Sciatic nerve (tissue), 2 donors: ENCODE results near the gene ADGRA1. TPM values are rescaled to one million over a fixed set of nuclear protein-coding genes. Genes with fewer than 3 reads are reported as not detected.
"Not testable (repeated sequence)": the region's sequence is repeated elsewhere in the genome, so short reads cannot be mapped to it uniquely, and the experiment has no call there.

Experiments used
- ATAC-seq: fragments of 200-7000 bp; cut with Tn5 transposase; one replicate; pipeline ENCODE4 v1.9.1; 2020; ENCODE audit warnings: mild to moderate bottlenecking, moderate library complexity
- DNase-seq: peaks from one replicate; pipeline ENCODE4 v3.0.0-alpha.2; 2020; ENCODE audit warnings: low spot score
- intact Hi-C: fragments of 100-400 bp; cut with DNase I; formaldehyde crosslinking; loops from one replicate; pipeline ENCODE4 v1.14.2; 2022
- total RNA-seq: library from RNA; stranded (reverse); fragmentation: NEBNext Ultra II Directional; extraction: Animal tissue kit (Norgen Biotek cat#: 25700); gene quantifications from one replicate; pipeline ENCODE4 v1.2.1, GENCODE V29; 2021
- donor health status: DM: no; HTN: no; CAD: no.
- donor health status: DM: no; HTN: no; CAD: no.

ADGRA1 gene
- total RNA-seq, 1 donor from 2014 or later = 0.13 TPM

DNA sequence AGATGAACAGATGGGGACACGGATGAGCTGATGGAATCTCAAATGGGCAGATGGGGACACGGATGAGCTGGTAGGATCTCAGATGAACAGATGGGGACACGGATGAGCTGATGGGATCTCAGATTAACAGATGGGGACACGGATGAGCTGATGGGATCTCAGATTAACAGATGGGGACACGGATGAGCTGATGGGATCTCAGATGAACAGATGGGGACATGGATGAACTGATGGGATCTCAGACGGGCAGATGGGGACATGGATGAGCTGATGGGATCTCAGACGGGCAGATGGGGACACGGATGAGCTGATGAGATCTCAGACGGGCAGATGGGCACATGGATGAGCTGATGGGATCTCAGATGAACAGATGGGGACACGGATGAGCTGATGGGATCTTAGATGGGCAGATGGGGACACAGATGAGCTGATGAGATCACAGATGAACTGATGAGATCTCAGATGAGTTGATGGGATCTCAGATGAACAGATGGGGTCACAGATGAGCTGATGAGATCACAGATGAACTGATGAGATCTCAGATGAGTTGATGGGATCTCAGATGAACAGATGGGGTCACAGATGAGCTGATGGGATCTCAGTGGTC, 34.1 kb upstream of the ADGRA1 start:
- ATAC-seq, DNase-seq, intact Hi-C loops: not testable (repeated sequence)

DNA sequence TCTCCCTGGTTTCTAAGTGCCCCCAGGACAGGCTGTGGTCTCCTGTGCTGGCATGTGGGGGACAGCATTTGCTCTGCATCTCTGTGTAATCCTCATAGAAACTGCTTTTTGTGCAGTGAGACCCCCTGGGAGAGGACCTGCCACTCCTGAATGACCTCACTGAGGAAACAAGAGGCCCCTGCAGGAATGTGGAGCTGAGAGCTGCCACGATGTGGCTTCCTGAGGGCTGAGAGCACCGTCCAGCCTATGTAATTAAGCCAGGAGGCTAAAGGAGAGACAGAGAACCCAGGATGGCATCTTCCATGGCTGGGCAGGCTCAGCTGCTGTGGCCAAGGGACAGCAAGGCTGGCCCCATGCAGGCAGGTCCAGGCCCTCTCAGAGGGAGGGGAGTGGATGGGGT, 32.3 kb upstream of the ADGRA1 start:
- no peak for ATAC-seq
- intact Hi-C loops = no loop called here
- DNase-seq = no peak

DNA sequence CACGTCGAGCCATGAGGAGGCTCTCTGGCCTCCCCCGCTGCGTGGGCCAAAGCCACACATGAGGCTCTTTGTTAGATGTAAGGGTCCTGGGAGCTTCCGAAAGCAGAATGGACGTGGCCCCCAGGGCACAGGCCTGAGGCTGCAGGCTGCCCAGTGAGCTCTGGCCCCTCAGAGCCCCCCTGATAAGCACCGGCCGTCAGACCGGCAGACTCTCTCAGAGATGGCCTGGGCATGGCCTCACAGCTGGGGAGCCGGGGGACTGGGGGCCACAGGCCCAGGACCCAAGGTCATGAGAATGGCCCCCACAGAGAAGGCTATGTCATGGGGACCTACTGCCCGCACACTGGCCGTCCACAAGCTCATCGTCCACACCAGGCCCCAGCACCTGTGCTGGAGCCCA, 31.7 kb upstream of the ADGRA1 start:
- DNase-seq (no peak), ATAC-seq (no peak)
- intact Hi-C loops = no loop called here

DNA sequence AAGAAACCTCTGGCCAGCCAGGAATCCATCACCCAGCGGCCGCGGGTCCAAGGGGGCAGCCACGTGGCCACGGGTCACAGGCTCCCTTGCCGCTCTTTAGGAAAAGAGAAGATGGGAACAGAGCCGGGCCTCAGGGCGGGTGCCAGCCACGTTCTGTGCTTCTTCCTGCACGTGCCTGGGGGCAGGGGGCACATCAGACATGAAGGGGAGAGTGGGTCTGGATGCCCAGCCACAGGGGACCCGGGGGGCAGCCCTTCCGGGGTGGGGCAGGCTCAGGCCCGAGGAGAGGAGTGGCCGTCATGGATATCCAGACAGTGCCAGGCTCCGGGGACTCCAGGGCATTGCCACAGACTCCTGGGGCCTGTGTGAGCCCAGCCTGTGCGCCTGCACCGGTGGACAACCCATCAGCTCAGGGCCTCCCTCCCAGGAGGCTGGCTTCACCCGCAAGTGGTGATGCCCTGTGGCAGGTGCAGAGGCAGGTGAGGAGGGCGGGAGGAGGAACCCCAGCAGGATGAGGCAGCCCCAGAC, 31.0 kb upstream of the ADGRA1 start:
- ATAC-seq (no peak), DNase-seq (no peak)
- intact Hi-C loops = no loop called here

DNA sequence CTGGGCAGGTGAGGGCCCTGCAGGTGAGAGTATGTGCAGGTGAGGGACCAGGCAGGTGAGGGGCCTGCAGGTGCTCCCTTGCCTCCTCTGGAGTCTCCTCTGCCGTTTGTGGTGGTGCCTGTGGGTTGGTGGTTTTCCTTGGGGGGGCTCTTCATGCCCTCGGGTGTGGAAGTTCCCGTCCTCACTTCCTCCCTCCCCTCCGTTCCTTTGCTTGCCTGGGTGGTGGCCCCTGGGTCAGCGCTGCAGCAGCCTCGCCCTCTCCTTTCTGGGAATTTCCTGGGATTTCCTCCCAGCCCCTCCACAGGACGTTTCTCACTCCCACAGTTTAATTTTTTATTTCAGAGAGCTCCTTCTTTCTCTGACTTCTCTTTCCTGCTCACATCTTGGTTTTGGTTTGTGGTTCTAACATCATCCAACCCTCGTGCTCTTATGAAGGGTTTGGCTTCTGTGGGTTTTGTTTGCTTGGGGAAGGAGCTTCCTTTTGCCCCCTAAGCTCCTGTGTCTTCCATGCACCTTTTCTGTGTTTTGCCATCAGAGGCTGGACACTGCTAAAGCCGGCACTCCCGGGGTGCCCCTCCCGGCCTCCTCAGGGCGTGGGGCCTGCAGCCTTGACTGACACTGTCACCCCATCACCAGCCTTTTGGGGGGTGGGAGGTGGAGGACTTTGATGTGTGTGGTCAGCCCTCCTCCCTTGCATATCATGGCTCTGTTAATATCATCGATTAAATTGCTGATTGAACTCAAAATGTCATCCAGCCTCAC, 29.2 kb upstream of the ADGRA1 start:
- DNase-seq = no peak
- no peak for ATAC-seq
- intact Hi-C loops = no loop called here

DNA sequence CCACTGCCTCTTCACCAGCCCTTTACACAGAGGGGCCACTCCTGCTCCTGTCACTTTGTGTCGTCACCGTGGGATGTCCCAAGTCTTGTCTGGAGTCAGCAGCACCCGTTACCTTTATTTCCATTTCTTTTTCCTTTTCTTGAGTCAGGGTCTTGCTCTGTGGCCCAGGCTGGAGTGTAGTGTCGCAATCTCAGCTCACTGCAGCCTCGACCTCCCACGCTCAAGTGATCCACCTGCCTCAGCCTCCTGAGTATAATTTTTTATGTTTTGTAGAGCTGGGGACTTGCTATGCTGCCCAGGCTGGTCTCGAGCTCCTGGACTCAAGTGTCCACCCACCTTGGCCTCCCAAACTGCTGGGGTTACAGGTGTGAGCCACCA, 28.6 kb upstream of the ADGRA1 start:
- intact Hi-C loops = no loop called here
- ATAC-seq = no peak

DNA sequence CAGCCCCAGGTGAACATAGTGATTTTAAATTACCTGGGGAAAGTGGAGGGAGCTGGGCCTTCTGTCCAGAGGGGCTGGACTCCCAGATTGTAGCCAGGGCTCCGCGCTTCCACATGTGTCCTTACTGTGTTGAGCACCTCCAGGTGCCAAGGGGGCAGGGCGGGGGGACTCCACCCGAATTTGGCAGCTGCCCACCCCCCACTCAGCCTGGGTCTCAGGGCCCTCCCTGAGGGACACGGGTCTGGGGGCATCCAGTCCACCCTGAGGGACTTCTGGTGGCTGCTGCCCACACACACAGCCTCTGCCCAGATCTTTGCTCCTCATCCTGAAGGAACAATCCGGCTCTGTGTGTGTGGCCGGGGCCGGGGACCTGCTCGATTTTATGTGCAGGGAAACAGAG, 28.2 kb upstream of the ADGRA1 start:
- intact Hi-C loops = no loop called here
- ATAC-seq (no peak), DNase-seq (no peak)

More for the DNA sequence above, 28.6 kb upstream of the ADGRA1 start:
- DNase-seq = no peak

DNA sequence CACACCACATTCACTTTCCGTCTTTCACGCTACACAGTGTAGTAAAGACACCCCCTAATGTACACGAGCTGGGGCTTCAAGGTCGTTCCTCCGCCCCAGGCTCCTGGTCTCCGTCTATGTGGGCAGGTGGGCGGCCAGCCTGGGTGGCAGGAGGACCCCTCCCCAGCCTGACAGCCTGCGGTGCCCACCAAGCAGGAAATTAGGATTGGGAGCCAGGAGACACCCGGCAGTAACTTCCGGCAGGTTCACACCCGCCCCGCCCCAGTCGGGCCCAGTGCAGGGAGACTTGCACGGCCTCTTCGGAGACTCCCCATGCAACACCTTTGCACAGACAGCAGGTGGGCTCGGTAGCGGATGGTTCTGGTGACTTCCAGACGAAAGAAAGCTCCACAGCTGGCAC, 27.7 kb upstream of the ADGRA1 start:
- DNase-seq (no peak), ATAC-seq (no peak)
- intact Hi-C loops = no loop called here

DNA sequence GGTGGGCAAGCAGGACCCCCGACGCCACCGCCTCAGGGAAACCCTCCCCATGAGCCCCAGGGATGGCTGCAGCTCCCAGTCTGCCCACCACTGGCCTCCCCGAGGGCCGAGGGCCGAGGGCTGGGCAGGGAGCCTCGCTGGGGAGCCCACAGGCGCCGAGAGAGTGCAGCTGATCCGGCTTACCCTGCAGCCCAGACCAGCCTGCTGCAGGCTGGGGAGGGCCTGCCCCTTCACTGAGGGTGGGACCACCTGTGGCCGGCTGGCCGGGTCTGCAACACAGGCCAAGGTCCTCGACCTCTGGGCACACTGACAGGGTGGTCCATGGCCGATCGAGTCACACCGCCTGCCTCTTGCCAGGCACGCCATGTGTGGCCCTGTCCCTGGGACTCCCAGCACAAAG, 27.3 kb upstream of the ADGRA1 start:
- intact Hi-C loops = no loop called here

DNA sequence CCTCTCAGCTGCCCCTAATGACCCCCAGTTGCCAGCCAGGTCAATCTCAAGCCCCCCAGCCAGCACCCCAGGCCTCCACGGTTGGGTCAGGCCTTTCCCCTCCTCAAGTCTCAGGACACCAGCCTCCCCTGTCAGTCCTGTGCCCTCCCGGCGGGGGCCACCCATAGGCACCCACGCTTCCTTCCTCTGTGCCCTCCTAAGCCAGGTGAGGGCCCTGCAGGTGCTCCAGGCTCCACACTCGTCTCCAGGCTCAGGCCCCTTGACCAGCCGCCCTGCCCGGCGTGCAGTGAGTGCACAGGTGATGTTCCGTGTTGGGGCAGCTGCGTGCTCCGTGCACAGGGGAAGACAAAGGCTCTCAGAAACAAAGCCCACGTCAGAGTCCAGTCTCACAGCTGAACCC, 26.8 kb upstream of the ADGRA1 start:
- DNase-seq (no peak), ATAC-seq (no peak)
- intact Hi-C loops = no loop called here

More for the DNA sequence above, 27.3 kb upstream of the ADGRA1 start:
- DNase-seq (no peak), ATAC-seq (no peak)

DNA sequence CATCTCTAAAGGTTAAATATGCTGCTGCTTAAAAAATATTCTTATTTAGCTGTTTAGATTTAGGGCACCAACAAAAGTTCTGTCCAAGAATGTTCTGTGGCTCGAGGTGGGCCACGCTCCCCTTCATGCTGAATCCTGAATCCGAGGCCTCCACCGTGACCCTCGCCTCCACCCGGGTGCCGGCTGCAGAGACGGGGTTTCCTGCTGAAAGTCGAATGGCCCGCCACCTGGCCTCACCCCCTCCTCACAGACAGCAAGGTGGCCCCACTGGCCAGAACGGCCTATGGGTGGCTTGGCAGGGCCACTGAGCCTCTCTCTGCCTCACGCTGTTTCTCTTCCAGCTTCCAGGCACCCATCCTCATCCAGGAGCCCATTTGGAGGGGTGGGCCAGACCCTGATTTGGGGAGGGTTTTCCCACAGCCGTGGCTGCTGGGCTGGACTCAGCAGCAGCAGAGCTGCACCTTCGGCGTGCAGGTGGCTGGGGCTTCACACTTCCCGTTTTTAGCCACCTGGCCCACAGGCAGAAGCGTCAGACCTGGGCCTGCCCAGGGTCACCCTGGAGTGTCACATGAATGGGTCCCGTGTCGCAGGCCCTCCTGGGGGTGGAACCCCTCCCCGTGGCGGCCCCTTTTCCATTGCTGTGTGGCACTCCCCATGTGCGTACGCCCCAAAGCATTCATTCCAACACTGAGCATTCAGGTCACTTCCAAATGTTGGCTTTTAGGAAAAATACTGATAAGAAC, 26.3 kb upstream of the ADGRA1 start:
- no peak for ATAC-seq
- intact Hi-C loops = no loop called here
- DNase-seq = no peak

DNA sequence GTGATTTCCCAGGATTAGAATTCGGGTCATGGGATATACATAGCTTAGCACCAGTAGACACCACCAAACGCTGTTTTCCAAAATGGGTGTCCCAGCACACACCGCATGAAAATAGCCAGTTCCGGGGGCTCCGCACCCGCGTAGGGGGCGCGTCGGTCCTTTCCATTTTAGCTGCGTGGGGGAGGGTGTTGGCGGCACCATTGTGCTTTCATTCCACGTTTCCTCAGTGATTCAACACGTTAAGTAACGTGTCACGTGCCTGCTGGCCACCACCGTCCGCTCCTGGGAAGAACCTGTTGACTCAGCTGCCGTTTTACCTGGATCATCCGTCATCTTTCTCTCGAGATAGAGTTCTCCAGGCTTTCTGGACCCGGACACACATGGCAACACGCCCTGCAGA, 25.6 kb upstream of the ADGRA1 start:
- ATAC-seq (no peak), DNase-seq (no peak)
- intact Hi-C loops = no loop called here

DNA sequence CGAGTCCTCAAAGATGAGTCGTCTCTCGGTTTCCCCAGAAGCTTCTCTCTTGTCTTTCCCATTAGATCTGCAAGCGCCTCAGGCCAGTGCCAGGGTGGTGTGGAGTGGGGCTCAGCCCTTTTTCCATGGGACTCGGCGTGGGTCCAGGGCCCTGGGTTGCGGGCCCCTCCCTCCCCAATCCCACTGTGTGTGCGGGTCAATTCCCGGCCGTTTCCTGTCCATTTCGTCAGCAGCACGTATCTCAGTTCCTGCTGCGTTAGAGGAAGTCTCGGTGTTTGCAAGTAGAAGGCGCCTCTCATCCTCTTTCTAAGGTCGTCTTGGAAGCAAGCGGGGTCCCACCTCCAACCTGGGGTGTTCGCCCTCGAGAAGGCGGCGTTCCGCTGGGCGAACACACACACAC, 25.1 kb upstream of the ADGRA1 start:
- no peak for DNase-seq
- no peak for ATAC-seq
- intact Hi-C loops = no loop called here

DNA sequence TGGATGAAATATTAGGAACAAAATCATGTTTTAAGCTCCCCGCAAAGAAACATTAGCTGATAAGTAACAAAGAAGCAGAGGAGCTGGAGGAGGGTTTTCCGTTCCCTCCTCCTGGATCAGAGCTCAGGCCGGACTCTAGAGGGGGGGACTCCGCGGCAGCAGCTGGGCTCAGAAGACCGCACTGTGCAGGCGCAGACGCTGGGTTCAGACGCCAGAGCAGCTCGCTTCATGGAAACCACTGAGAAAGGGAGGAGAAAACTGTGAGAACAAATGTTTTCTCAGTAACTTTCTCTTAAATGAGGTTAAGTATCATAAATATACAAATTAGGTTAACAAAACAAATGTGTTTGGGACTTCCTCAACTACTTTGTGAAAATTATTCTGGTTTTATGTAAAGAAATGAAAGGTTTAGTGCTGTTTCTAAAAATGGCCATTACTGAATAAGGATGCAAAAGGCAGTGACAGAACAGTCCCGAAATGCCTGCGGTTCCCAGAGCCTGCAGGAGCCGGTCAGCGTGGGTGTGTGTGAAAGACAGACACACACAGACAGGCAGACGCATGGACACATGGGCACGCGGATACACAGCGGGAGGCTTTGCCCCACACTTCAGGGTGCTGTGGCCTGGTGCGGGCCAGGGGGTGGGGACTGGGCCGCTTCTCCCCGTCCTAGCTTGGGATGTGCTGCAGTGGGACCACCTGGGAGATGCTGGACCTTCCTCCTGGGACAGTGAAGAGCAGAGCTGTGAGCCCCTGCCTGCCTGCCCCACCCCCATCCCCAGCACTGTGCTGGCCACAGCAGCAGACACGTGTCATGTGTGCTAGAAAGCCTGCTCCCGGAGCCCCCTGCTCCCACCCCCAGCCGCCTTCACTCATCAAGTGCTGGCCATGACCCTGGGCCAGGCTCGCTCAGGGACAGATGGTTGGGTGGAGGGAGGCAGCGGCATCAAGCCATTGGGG, 20.3 kb upstream of the ADGRA1 start:
- intact Hi-C loops = no loop called here
- ATAC-seq (peak; percentile 15), DNase-seq (no peak)

DNA sequence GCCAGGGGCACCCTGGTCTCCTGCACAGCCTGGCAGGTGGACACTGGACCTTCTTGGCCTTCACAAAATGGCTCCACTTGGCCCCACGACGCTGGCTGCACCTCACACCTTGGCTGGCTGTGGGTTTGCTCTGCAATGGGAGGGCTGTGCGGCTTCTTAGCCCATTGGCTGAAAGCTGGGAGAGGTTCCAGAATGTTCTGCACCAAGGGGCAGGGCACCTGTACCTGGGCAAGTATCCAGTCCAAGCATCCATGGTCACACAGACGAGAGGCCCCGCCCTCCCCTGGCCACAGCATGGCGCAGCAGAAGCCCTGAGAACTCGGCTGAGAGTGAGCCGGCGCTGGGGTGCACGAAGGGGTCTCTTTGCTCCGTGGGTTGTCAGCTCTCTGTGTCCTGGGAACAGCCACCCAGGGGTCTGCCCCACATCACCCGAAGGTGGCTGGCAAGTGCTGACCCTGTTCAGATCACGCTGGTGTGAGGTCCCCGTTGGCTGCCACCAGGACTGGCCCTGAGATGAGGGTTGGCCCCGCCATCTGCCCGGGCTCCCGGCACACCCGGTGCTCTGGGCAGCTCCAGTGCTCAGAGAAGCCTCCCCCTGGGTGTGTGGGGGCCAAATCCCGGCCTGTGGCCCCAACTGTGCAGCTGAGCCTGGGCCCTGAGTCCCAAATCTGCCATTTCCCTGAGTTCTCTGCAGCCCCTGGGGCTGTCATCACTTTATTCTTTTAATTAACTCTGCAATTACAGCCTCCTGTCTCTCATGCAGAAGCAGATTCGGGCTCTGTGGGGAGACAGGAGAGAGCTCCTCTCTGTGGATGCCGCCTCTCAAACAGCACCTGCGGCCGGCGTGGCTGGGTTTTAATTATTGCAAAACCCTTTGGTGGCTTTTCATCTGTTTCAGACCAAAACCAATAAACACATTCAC, 19.4 kb upstream of the ADGRA1 start:
- intact Hi-C loops = no loop called here
- ATAC-seq = no peak
- no peak for DNase-seq

DNA sequence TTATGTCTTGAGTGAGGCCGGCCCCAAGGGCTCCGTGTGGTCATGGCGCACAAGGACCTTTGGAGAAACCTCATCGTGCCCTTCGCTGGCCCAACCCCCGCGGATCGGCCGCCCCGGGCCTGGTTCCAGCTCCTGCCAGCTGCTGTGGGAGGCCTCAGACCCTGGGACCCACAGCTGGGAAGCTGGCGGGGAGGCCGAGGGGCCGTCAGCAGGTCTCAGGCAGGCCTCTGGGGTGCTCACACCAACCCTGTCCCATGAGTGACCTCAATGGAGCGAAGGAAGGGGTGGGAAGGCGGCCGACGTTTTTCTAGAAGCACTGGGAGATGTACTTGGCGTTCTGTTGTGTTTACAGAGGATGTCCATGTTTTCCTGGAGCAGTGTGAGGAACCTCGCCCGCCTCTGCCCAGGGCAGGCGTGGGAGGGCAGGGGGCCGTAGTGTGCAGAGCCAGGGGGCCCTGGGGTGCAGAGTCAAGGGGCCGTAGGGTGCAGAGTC, 18.6 kb upstream of the ADGRA1 start:
- ATAC-seq = peak; percentile 27

DNA sequence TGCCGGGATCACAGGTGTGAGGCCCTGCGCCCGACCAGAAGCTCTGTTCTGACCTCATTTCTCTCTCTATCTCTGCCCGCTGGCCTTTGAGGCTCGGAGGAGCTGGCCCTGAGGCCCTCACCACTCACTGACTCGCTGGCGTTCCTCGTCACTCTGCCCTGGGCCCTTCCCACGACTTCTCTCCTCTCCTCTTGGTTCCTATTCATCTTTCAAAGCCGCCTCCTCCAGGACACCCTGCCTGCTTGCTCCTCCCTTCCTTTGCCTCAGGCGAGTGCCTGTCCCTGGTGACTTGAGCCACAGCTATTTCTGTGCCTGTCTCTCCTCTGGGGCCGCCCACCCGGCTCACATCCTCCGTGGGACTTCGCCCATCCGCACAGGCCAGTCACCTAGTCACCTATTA, 17.3 kb upstream of the ADGRA1 start:
- intact Hi-C loops = no loop called here
- DNase-seq (no peak), ATAC-seq (no peak)

More for the DNA sequence above, 18.6 kb upstream of the ADGRA1 start:
- no peak for DNase-seq
- intact Hi-C loops = no loop called here

DNA sequence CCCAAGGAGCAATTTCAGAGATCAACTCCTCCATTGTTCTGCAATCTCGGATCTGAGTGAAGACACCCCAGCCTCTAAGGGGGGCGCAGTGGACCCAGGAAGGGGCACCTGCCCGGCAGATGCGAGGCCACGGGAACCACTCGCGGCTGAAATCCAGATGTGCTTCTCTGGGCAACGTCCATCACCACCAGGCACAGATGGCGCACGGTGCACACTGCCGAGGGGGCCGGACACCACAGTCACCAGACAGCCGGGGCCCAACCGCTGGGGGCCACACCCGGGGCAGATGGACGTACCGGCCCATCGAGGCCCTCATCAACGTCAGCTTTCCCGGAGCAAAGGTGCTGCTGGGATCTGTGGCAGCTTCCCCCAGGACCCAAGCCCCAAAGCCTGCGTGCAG, 16.9 kb upstream of the ADGRA1 start:
- intact Hi-C loops = no loop called here
- no peak for ATAC-seq
- no peak for DNase-seq
